Mesenchymal stem cell (in vitro differentiated cells and primary cell): Measurements from ENCODE around the gene FAHD1.

Source experiments
- DNase-seq: peaks from one replicate; pipeline ENCODE4 v3.0.0-alpha.2; 2013
- H2AFZ ChIP-seq: one replicate; pipeline ENCODE4 v1.6.1; 2013; ENCODE audit warnings: low read depth, mild to moderate bottlenecking, control low read depth, inconsistent platforms, low read length, moderate library complexity
- H2AK5ac ChIP-seq: 2 replicates; pipeline ENCODE4 v1.6.1; 2013; ENCODE audit warnings: low read length, moderate library complexity, mild to moderate bottlenecking, inconsistent platforms; ENCODE audit not compliant: severe bottlenecking
- H2BK120ac ChIP-seq: one replicate; pipeline ENCODE4 v1.6.1; 2013; ENCODE audit warnings: low read depth, mild to moderate bottlenecking, inconsistent platforms, low read length, moderate library complexity
- H2BK12ac ChIP-seq, 2 experiments: one replicate each; pipeline ENCODE4 v1.6.1; 2013; ENCODE audit warnings: inconsistent platforms in 2 of 2, low read length in 2 of 2, mild to moderate bottlenecking in 2 of 2, moderate library complexity in 2 of 2, control low read depth in 1 of 2
- H2BK15ac ChIP-seq: one replicate; pipeline ENCODE4 v1.6.1; 2013; ENCODE audit warnings: mild to moderate bottlenecking, low read depth, inconsistent platforms; ENCODE audit not compliant: poor library complexity, severe bottlenecking
- H2BK5ac ChIP-seq: 2 replicates; pipeline ENCODE4 v1.6.1; 2013; ENCODE audit warnings: low read depth, mild to moderate bottlenecking, low read length, control low read depth, inconsistent platforms; ENCODE audit not compliant: poor library complexity, severe bottlenecking
- H3K14ac ChIP-seq, 2 experiments: one replicate each; pipeline ENCODE4 v1.6.1; 2013; ENCODE audit warnings: inconsistent platforms in 2 of 2, low read length in 2 of 2, control low read depth in 1 of 2, mild to moderate bottlenecking in 1 of 2, moderate library complexity in 1 of 2
- H3K18ac ChIP-seq, 2 experiments: one replicate each; pipeline ENCODE4 v1.6.1; 2013; ENCODE audit warnings: inconsistent platforms in 2 of 2, low read length in 2 of 2, control low read depth in 1 of 2, low read depth in 1 of 2, mild to moderate bottlenecking in 1 of 2
- H3K23ac ChIP-seq, 2 experiments: one replicate each; pipeline ENCODE4 v1.6.1; 2013; ENCODE audit warnings: inconsistent platforms in 2 of 2, low read length in 2 of 2, mild to moderate bottlenecking in 2 of 2, moderate library complexity in 2 of 2, control low read depth in 1 of 2
- H3K27ac ChIP-seq: 2 replicates; pipeline ENCODE4 v1.5.1; 2013; ENCODE audit warnings: mild to moderate bottlenecking, moderate library complexity, low read length, control low read depth, inconsistent platforms; ENCODE audit not compliant: poor library complexity, severe bottlenecking
- H3K27me3 ChIP-seq, 2 experiments: 2 replicates each; pipeline versions ENCODE4 v1.6.1 to v1.7.0; 2013; ENCODE audit warnings: low read length in 2 of 2, mild to moderate bottlenecking in 2 of 2, moderate library complexity in 2 of 2, control low read depth in 1 of 2, inconsistent platforms in 1 of 2; ENCODE audit not compliant: control insufficient read depth in 1 of 2, insufficient read depth in 1 of 2
- H3K36me3 ChIP-seq, 2 experiments: 2 replicates each; pipeline versions ENCODE4 v1.6.1 to v1.7.0; 2013; ENCODE audit warnings: low read length in 2 of 2, control low read depth in 1 of 2, inconsistent platforms in 1 of 2, low read depth in 1 of 2, mild to moderate bottlenecking in 1 of 2; ENCODE audit not compliant: insufficient read depth in 2 of 2, control insufficient read depth in 1 of 2
- H3K4ac ChIP-seq, 2 experiments: one replicate each; pipeline ENCODE4 v1.6.1; 2013; ENCODE audit warnings: inconsistent platforms in 2 of 2, low read length in 2 of 2, mild to moderate bottlenecking in 2 of 2, moderate library complexity in 2 of 2, control low read depth in 1 of 2, low read depth in 1 of 2
- H3K4me1 ChIP-seq: 2 replicates; pipeline ENCODE4 v1.6.1; 2013; ENCODE audit warnings: low read depth, low read length, control low read depth; ENCODE audit not compliant: control insufficient read depth, insufficient read depth
- H3K4me2 ChIP-seq: 2 replicates; pipeline ENCODE4 v1.6.1; 2013; ENCODE audit warnings: low read length, mild to moderate bottlenecking, inconsistent platforms; ENCODE audit not compliant: poor library complexity, severe bottlenecking
- H3K4me3 ChIP-seq, 2 experiments: 2 replicates each; pipeline versions ENCODE4 v1.5.1 to v1.7.0; 2013; ENCODE audit warnings: low read length in 2 of 2, mild to moderate bottlenecking in 2 of 2, control low read depth in 1 of 2, low read depth in 1 of 2; ENCODE audit not compliant: insufficient read depth in 1 of 2
- H3K79me1 ChIP-seq: replicated peaks from 2 replicates; pipeline ENCODE4 v1.6.1; 2013; ENCODE audit warnings: mild to moderate bottlenecking, control low read depth, low read length, inconsistent platforms; ENCODE audit not compliant: poor library complexity, severe bottlenecking
- H3K9ac ChIP-seq: 2 replicates; pipeline ENCODE4 v1.7.0; 2013; ENCODE audit warnings: mild to moderate bottlenecking, low read length, moderate library complexity
- H3K9me3 ChIP-seq: 2 replicates; pipeline ENCODE4 v1.7.0; 2013; ENCODE audit warnings: mild to moderate bottlenecking, low read length; ENCODE audit not compliant: control insufficient read depth
- H4K8ac ChIP-seq: one replicate; pipeline ENCODE4 v1.6.1; 2013; ENCODE audit warnings: inconsistent platforms, mild to moderate bottlenecking, low read length, moderate library complexity
- H4K91ac ChIP-seq: one replicate; pipeline ENCODE4 v1.6.1; 2013; ENCODE audit warnings: mild to moderate bottlenecking, low read length, inconsistent platforms
- WGBS: methylation state at CpG from one replicate; pipeline ENCODE4 v1.1.7; 2013; ENCODE audit warnings: mixed read lengths; 5-methylcytosine and 5-hydroxymethylcytosine counted together

FAHD1 gene

GRCh38 chr16:1830213-1830612 lies 3.2 kb downstream of the FAHD1 start:
- no peak overlapping the region for H2AK5ac ChIP-seq
- WGBS: 90% methylated on average over 3 of the region's 3 CpGs
- H3K18ac ChIP-seq: no peak overlapping the region
- H3K36me3 ChIP-seq: peaks cover 13 to 31% of the 10 kb centered on the region in 2 experiments
- H3K4me3 ChIP-seq: no peak overlapping the region
- H3K9me3 ChIP-seq: no peaks in the 10 kb centered on the region
- H3K79me1 ChIP-seq: peaks cover 18% of the 10 kb centered on the region
- H3K9ac ChIP-seq: no peak overlapping the region
- H2BK120ac ChIP-seq: no peak overlapping the region
- H2BK15ac ChIP-seq: no peak overlapping the region
- H4K8ac ChIP-seq: no peak overlapping the region
- no peak overlapping the region for H3K4ac ChIP-seq
- peaks cover 19% of the 10 kb centered on the region for H3K4me1 ChIP-seq
- H2AFZ ChIP-seq: no peak overlapping the region
- H3K14ac ChIP-seq: no peak overlapping the region
- H3K27me3 ChIP-seq: no peaks in the 10 kb centered on the region
- no peak overlapping the region for H4K91ac ChIP-seq
- H2BK5ac ChIP-seq: no peak overlapping the region
- no peak overlapping the region for H3K27ac ChIP-seq
- no peak overlapping the region for H3K4me2 ChIP-seq
- DNase-seq: no peak
- no peak overlapping the region for H2BK12ac ChIP-seq
- no peak overlapping the region for H3K23ac ChIP-seq

- H3K4me1 ChIP-seq: peaks cover 9% of the 10 kb centered on the region
- 86% methylated on average over 18 of the region's 19 CpGs for WGBS
These were observed 4.4 kb downstream of the FAHD1 start for GRCh38 chr16:1831186-1832075.

GRCh38 chr16:1832838-1833454 lies 5.9 kb downstream of the FAHD1 start:
- WGBS: 79% methylated on average over 9 of the region's 9 CpGs
- no peak overlapping the region for H3K27ac ChIP-seq
- H3K4ac ChIP-seq: no peak overlapping the region
- H3K36me3 ChIP-seq: peaks cover 13 to 31% of the 10 kb centered on the region in 2 experiments
- H3K14ac ChIP-seq: no peak overlapping the region
- H3K23ac ChIP-seq: no peak overlapping the region
- no peak overlapping the region for H2BK5ac ChIP-seq
- no peak overlapping the region for H3K9ac ChIP-seq
- no peak overlapping the region for H4K91ac ChIP-seq
- no peak overlapping the region for H2BK120ac ChIP-seq
- H2BK15ac ChIP-seq: no peak overlapping the region
- no peak overlapping the region for H2BK12ac ChIP-seq
- H3K27me3 ChIP-seq: no peaks in the 10 kb centered on the region
- no peak for DNase-seq
- H3K18ac ChIP-seq: no peak overlapping the region
- no peaks in the 10 kb centered on the region for H3K9me3 ChIP-seq
- H4K8ac ChIP-seq: no peak overlapping the region
- no peak overlapping the region for H2AFZ ChIP-seq
- H3K4me1 ChIP-seq: peaks cover 9% of the 10 kb centered on the region
- no peak overlapping the region for H2AK5ac ChIP-seq
- H3K4me3 ChIP-seq: no peak overlapping the region
- H3K4me2 ChIP-seq: no peak overlapping the region
- H3K79me1 ChIP-seq: peaks cover 15% of the 10 kb centered on the region

More at GRCh38 chr16:1831186-1832075, 4.4 kb downstream of the FAHD1 start:
- H3K4ac ChIP-seq: no peak overlapping the region
- H3K27ac ChIP-seq: no peak overlapping the region
- no peak overlapping the region for H4K91ac ChIP-seq
- H3K18ac ChIP-seq: no peak overlapping the region
- no peak overlapping the region for H2BK12ac ChIP-seq
- no peak overlapping the region for H3K4me2 ChIP-seq
- no peak overlapping the region for H2BK5ac ChIP-seq
- H2BK15ac ChIP-seq: no peak overlapping the region
- H4K8ac ChIP-seq: no peak overlapping the region
- H3K79me1 ChIP-seq: peaks cover 13% of the 10 kb centered on the region
- H2AFZ ChIP-seq: no peak overlapping the region
- no peak overlapping the region for H3K4me3 ChIP-seq
- no peak overlapping the region for H2BK120ac ChIP-seq
- H3K14ac ChIP-seq: no peak overlapping the region
- no peak overlapping the region for H3K23ac ChIP-seq
- DNase-seq: no peak
- no peak overlapping the region for H3K9ac ChIP-seq
- no peaks in the 10 kb centered on the region for H3K27me3 ChIP-seq
- peaks cover 13 to 31% of the 10 kb centered on the region in 2 experiments for H3K36me3 ChIP-seq
- H2AK5ac ChIP-seq: no peak overlapping the region
- no peaks in the 10 kb centered on the region for H3K9me3 ChIP-seq

GRCh38 chr16:1834096-1834495 lies 7.1 kb downstream of the FAHD1 start:
- Histone ChIP-seq H3K27me3 (no peaks in the 10 kb centered on the region), H3K4me3 (no peak overlapping the region), H3K9ac (no peak overlapping the region), H3K79me1 (peaks cover 15% of the 10 kb centered on the region), H2AFZ (no peak overlapping the region), H2BK15ac (no peak overlapping the region), H3K23ac (no peak overlapping the region), H2AK5ac (no peak overlapping the region), H3K4me2 (no peak overlapping the region), H2BK12ac (no peak overlapping the region), H3K9me3 (no peaks in the 10 kb centered on the region), H3K18ac (no peak overlapping the region), H2BK5ac (no peak overlapping the region), H3K36me3 (peaks cover 11 to 32% of the 10 kb centered on the region in 2 experiments), H4K8ac (no peak overlapping the region), H2BK120ac (no peak overlapping the region), H3K4ac (no peak overlapping the region), H4K91ac (no peak overlapping the region), H3K14ac (no peak overlapping the region), H3K4me1 (peaks cover 6% of the 10 kb centered on the region), H3K27ac (no peak overlapping the region)
- 96% methylated on average over 1 of the region's 5 CpGs for WGBS
- DNase-seq: no peak
